DOHH2 (cell line): ENCODE results near the gene CAPRIN1.

Experiments used
- EZH2phosphoT487 ChIP-seq: fragments of 200-600 bp; sonication (generic); IDR thresholded peaks from 2 replicates; pipeline ENCODE4 v1.6.1; 2017; ENCODE audit warnings: borderline replicate concordance, mild to moderate bottlenecking, antibody characterized with exemption, low read length, moderate library complexity, mixed read lengths
- TF ChIP-seq, protein P1 (sequence below): fragments of 200-600 bp; sonication (generic); IDR thresholded peaks from one replicate; pipeline ENCODE4 v1.5.1; 2014; ENCODE audit warnings: antibody characterized with exemption, mild to moderate bottlenecking, low read depth, low read length; ENCODE audit not compliant: poor library complexity, severe bottlenecking

DNA sequence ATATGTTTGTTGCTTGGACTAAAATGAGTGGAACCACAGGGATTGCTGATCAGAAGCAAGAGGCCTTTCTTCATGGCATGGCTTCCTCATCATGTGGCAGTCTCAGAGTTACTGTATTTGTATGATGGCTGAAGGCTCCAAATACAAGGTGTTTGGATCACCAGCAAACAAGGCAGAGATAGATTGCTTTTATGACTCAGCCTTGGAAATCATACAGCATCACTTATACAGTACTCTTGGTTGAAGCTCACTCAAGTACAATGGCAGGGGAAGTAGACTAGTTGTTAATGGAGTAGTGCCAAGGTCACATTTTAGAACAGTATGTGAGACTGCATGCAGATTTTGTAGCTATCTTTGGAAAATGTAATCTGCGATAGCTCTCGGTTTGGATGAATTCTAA is 16.6 kb downstream of the CAPRIN1 start:
- TF ChIP-seq, protein P1, sequence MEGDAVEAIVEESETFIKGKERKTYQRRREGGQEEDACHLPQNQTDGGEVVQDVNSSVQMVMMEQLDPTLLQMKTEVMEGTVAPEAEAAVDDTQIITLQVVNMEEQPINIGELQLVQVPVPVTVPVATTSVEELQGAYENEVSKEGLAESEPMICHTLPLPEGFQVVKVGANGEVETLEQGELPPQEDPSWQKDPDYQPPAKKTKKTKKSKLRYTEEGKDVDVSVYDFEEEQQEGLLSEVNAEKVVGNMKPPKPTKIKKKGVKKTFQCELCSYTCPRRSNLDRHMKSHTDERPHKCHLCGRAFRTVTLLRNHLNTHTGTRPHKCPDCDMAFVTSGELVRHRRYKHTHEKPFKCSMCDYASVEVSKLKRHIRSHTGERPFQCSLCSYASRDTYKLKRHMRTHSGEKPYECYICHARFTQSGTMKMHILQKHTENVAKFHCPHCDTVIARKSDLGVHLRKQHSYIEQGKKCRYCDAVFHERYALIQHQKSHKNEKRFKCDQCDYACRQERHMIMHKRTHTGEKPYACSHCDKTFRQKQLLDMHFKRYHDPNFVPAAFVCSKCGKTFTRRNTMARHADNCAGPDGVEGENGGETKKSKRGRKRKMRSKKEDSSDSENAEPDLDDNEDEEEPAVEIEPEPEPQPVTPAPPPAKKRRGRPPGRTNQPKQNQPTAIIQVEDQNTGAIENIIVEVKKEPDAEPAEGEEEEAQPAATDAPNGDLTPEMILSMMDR, result no peak
- TF ChIP-seq EZH2phosphoT487, result no peak
